SK-N-SH treated with all-trans-retinoic acid at 6 μM for 48 hours (cell line): ENCODE measurements around the gene SLC36A4.

ENCODE experiments used
- ESRRG ChIP-seq: fragments of 250-450 bp; sonication (Bioruptor Pico); IDR thresholded peaks from 2 replicates; pipeline ENCODE4 v1.6.1; 2021; ENCODE audit warnings: mild to moderate bottlenecking
- RARB ChIP-seq: fragments of 250-450 bp; sonication (Bioruptor Pico); IDR thresholded peaks from 2 replicates; pipeline ENCODE4 v1.8.0; 2021; ENCODE audit warnings: mild to moderate bottlenecking, moderate library complexity
- ZNF70 ChIP-seq: fragments of 450-650 bp; formaldehyde crosslinking; IDR thresholded peaks from 2 replicates; pipeline ENCODE4 v1.5.0; 2020; ENCODE audit warnings: mild to moderate bottlenecking, moderate library complexity
- TF ChIP-seq, protein P1 (sequence below): fragments of 250-450 bp; sonication (Bioruptor Pico); IDR thresholded peaks from 2 replicates; pipeline ENCODE4 v1.8.0; 2020; ENCODE audit warnings: mild to moderate bottlenecking, moderate library complexity, borderline replicate concordance

GRCh38 chr11:93198215-93198845 is 539 bp upstream of the SLC36A4 start:
- TF ChIP-seq ZNF70 (CRISPR knock-in tag) (no peak), ESRRG (CRISPR knock-in tag) (no peak), RARB (CRISPR knock-in tag) (no peak)
- TF ChIP-seq, protein P1, sequence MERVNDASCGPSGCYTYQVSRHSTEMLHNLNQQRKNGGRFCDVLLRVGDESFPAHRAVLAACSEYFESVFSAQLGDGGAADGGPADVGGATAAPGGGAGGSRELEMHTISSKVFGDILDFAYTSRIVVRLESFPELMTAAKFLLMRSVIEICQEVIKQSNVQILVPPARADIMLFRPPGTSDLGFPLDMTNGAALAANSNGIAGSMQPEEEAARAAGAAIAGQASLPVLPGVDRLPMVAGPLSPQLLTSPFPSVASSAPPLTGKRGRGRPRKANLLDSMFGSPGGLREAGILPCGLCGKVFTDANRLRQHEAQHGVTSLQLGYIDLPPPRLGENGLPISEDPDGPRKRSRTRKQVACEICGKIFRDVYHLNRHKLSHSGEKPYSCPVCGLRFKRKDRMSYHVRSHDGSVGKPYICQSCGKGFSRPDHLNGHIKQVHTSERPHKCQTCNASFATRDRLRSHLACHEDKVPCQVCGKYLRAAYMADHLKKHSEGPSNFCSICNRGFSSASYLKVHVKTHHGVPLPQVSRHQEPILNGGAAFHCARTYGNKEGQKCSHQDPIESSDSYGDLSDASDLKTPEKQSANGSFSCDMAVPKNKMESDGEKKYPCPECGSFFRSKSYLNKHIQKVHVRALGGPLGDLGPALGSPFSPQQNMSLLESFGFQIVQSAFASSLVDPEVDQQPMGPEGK (CRISPR knock-in tag) = no peak
